HG03175 (cell line): Measurements from ENCODE around the gene EXOC6B.

ENCODE experiments used
- ATAC-seq: cut with Tn5 transposase; IDR thresholded peaks from one replicate; pipeline ENCODE4 v1.9.1; 2021; ENCODE audit warnings: mild to moderate bottlenecking, moderate library complexity; ENCODE audit not compliant: unreplicated experiment

EXOC6B gene

GRCh38 chr2:72394541-72395070 lies 431.2 kb downstream of the EXOC6B start:
- no peak for ATAC-seq

DNA sequence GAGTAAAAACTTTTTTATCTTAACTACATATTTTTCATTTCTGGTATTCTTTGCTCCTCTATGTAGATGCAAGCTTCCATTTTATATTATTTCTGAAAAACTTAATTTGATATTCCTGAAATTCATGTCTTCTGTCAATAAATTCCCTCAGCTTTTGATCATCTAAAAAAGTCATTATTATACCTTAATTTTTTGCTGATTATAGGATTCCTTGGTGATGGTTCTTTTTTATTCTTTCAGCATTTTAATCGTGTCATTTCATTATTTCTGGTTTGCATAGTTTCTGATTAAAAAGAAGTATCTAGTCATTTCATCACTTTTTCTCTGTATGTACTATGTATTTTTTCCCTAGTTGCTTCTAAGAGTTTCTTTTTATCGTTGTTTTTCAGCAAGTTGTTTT lies 436.4 kb downstream of the EXOC6B start:
- ATAC-seq: no peak

DNA sequence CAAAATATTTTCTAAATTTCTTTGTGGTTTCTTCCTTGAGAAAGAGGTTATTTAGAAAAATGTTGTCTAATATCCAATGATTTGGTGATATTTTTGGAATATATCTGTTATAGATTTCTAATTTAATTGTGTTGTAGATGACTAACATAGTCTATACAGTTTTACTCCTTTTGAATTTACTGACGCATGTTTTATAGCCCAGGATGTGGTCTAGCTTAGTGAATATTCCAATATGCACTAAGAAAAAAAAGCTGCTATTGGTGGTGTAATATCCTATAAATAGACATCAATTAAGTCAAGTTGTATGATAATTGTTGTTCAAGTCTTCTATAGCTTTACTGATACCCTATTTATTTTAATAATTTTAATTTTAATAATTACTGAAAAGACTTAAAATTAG lies 437.6 kb downstream of the EXOC6B start:
- ATAC-seq: no peak

DNA sequence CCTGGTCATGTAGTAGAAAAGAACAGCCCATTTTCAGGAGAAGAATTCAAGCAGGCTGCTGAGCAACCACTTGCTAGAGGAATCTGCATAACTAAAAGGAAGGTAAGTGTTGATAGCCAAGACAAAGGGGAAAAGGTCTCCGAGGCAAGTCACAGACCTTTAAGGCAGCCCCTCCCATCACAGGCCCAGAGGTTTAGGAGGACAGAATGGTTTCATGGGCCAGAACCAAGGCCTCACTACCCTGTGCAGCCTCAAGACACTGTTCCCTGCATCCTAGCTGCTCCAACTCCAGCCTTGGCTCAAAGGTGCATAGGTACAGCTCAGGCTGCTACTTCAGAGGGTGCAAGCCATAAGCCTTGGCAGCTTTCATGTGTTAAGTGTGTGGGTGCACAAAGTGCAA lies 439.5 kb downstream of the EXOC6B start:
- ATAC-seq: no peak

DNA sequence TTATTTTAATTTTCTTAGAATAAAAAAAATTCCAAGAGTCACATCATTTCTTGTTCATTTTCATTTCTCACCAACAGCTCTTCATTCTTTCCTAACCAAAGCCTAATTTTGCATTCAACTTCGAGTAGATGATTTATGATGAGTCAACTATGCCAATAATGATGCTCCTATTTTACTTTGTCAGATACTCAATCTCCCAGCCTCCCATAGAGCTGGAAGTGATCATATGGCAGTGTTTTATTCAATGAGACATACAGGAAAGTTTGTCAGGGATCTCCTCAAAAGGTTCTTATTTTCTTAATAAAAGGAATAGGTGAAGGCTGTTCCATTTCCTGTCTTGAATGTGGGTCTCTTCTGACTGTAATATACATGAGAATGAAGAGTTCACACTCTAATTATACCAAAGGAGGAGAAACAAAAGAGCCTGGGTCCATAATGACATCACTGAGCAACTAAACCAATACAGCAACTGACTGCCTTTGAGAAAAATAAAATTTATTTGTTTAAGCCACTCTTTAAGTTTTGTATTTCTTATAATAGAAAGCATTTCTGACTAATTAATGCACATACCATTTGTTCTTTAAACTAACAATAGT lies 447.0 kb downstream of the EXOC6B start:
- no peak for ATAC-seq

DNA sequence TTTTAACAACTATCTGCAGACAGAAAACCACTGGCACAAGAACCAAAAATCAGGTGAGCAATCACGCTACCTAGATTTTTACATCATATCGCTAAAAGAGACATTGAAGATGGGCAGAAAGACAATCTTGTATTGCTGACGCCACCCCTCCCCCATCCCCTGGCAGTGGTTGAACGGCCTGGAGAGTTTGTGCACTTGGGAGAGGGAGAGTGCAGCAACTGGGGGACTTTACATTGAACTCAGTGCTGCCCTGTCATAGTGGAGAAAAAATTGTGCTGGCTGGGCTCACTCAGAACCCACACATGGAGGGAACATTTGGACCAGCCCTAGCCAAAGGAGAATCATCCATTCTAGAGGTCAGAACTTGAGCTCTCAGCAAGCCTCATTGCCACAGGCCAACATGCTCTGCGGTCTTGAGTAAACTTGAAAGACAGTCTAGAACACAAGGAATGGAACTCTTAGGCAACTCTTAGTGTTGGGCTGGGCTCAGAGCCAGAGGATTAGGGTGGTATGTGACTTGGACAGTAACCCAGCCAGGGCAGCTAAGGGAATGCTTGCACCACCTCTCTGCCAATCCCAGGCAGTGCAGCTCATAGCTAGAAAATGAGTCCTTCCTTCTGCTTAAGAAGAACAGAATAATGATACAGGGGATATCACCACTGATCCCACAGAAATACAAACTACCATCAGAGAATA lies 458.2 kb downstream of the EXOC6B start:
- no peak for ATAC-seq

GRCh38 chr2:72363406-72363805 lies 462.4 kb downstream of the EXOC6B start:
- ATAC-seq: no peak

DNA sequence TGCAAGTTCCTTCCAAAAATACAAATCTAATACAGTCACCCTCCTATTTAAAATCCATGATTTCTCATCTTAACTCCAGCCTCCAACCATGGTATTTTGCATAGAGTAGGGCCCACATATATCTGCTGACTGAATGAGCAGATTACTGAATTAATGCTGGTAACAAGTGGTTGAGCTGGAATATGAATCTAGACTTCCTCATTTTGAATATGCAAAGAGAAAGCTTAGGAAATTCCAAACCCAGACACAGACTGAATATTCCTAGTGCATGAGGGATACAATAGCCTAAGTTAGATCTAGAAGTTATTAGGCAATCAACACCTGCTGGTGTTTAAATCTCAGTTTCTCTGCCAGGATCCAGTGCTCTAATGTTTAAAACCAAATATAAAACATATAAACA lies 463.1 kb downstream of the EXOC6B start:
- ATAC-seq: no peak

DNA sequence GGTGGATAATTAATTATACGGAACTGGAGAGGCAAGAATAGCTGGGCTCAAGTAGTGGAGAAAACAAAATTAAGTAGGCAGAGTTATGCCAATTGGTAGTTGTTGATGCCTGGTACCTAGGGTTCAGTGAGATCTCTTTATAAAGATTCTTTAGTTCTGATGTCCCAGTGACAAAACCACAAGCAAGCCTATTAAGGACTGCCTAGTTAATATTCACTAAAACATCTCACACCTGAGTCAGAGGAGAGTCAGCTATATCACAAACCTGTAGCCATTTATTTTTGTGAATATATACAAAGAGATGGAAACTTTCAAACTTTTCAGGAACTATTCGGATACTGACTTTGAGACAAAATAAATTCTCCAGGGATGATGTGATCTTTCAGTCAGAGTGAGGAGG lies 464.3 kb downstream of the EXOC6B start:
- no peak for ATAC-seq

- no peak for ATAC-seq
These were observed 464.8 kb downstream of the EXOC6B start for GRCh38 chr2:72361042-72361441.

GRCh38 chr2:72350852-72351251 lies 475.0 kb downstream of the EXOC6B start:
- ATAC-seq: no peak

- ATAC-seq: no peak
These were observed 476.8 kb downstream of the EXOC6B start for GRCh38 chr2:72349016-72349415.

DNA sequence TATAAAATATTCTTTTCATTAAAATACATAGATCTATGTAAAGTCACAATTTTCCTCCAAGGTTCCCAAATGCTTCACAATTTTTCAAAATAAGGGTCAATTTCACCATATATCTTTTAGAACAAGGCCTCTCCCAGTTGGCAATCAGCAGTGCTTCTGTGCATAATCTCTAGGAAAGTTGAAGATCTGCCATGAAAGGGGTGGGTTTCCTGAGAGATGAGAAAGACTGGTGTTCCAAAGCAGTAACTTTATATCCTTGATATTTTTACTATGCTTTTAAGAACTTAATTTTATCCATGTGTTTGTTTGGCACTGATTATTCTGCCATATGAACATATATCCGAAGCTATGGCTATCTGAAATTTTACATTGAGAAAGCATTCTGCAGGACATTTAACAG lies 478.8 kb downstream of the EXOC6B start:
- ATAC-seq: no peak

DNA sequence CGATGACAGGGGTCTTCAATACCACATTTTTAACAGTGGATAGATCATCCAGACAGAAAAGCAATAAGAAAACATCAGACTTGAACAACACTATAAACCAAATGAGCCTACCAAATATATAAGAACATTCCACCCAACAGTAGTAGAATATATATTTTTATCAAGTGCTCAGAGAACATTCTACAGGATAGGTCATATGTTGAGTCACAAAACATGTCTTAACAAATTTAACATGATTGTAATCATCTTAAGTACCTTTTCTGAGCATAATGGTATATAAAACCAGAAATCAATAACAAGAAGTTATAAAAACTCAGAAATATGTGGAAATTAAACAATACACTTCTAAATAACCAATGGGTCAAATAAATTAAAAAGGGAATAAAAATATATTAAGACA lies 484.2 kb downstream of the EXOC6B start:
- ATAC-seq: no peak

DNA sequence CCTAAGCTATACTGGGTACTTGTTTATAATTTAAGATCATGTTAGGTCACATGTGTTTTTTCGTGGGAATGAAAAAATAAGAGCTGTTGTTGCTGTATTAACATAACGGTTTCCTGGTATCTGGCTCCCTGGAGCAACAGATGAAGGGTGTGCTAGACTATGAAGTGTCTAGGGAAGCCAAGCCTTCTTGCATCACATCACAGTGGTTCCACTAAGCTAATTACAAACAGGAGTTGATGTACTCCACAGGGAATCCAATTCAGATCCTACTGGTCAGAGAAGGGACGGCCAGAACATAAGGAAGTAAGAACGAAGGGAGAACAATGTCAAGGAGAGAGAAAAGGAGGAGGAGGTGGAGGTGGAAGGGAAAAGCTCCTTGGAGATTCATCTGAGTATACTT lies 485.2 kb downstream of the EXOC6B start:
- no peak for ATAC-seq

DNA sequence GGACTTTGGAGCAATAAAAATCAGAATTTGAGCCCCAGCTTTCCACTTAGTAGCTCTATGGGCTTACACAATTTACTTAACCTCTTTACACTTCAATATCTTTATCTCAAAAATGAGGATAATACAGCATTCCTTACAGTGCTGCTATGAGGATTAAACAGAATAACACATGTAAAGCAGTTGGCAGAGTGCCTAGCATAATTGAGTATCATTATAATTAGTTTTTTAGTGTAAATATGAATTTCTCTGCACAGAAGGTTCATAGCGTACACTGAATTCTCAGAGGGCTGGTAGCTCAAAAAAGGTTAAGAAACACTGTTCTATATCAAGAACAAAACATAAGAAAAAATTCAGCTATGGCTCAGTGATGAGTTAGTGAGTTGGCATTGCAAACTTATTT lies 487.8 kb downstream of the EXOC6B start:
- ATAC-seq: no peak

- no peak for ATAC-seq
These were observed 493.1 kb downstream of the EXOC6B start for GRCh38 chr2:72332720-72333119.

DNA sequence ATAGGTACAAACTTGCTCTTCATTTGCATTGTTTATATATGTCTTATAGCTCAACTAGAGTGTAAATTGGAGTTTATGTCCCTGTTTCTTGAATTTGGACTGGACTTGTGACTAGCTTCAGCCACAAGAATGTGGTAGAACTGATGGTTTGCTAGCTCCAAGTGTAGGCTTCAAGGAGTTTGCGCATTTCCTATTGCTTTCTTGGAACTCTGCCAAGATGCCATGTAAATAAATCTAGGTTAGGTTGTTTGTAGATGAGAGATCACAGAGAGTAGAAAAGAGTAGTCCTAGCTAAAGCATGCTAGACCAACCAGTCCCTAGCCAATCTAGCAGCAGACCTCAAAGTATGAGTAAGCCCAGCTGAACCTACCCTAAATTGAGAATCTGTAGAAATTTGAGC lies 495.2 kb downstream of the EXOC6B start:
- ATAC-seq: no peak

DNA sequence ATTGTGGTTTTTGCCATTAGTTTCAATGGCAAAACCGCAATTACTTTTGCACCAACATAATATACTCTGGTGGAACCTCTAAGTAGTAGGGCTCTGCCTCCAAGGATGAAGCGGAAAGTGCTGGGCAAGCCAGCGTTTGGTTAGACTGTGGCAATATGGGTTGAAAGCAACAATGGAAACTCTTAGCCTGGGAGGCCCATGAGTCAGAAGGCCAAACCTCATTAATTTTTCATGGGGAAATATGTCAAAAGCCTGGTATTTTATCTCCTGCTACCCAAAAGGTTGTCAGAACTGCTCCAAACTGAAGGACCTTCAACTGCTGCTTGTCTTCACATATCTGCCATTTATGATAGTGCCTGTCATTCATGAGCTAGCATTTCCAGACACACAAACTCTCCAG lies 499.1 kb downstream of the EXOC6B start:
- no peak for ATAC-seq

DNA sequence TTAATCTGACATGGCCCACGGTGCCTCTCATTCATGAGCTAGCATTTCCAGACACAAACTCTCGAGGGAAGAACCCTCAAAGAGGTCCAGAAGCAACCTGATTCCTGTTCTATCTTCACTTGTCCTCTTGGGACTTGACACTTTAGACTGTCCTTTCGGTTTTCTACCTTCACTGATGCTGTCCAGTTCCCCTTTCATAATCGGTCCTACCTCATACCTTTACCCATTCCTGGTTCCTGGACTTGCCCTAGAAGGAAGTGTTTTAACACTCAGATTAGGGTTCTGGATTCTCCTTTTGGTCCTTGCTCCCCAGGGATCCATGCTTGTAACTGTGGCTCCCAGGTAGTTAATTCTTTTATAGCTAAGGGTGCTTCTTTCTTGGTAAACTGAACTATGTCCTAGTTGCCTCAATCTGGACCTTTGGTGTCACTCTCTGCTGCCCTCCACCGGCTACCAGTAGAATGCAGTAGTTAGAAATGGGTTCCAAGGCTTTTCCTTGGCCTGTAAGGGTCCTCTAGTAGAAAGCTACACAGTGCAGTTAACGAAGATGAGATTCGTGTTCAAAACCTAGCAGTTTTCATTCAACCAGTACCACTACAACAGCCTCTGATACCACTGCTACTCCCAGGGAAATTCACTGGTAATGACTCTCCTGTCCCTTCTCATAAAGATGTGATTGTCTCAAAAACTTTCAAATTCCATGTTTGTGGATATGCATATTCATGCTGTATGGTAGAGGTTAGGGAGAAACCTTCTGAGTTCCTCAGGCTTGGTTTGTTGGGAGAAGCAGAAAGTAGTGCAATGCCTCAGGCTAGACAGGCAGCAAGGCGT lies 500.0 kb downstream of the EXOC6B start:
- ATAC-seq: peak; percentile 78

DNA sequence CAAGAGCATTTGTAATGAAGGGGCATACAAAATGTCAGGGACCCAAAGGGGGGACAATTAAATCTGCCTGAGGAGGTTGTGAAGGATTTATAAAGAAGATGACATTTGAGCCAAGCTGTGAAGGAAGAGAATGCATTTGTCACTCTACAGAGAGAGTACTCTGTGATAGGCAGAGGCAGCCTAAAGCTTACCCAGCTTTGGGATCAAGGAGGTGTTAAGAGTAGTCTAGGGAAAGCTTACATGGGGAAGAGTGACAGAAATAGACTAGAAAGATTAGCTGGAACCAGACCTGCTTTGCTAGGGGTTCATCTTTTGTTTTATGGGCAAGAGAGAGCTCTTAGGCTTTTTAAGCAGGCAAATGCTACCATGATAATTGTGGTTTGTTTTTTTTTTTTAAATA lies 509.1 kb downstream of the EXOC6B start:
- no peak for ATAC-seq

DNA sequence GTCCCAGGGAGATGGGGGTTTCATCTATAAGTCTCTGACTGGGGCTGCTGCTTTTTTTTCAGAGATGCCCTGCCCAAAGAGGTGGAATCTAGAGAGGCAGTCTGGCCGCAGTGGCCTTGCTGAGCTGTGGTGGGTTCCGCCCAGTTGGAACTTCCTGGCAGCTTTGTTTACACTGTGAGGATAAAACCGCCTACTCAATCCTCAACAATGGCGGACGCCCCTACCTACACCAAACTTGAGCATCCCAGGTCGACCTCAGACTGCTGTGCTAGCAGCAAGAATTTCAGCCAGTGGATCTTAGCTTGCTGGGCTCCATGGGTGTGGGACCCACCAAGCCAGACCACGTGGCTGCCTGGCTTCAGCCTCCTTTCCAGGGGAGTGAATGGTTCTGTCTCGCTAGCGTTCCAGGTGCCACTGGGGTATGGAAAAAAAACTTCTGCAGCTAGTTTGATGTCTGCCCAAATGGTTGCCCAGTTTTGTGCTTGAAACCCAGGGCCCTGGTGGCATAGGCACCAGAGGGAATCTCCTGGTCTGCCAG lies 525.6 kb downstream of the EXOC6B start:
- no peak for ATAC-seq
